NCI-H2081 treated with DMSO at 0.1 percent for 48 hours (cell line): ENCODE data around the gene RO60.

Source experiments
- DNase-seq: peaks from one replicate; lab custom pipeline; 2025; lab: John Stamatoyannopoulos, UW

Gene RO60

GRCh38 chr1:193108471-193108870, 49.1 kb downstream of the RO60 start:
- no peak for DNase-seq
